Chondrocyte (in vitro differentiated cells): ENCODE data around the gene MCHR2. TPM values are rescaled to one million over a fixed set of nuclear protein-coding genes. Genes with fewer than 3 reads are reported as not detected.
A peak's percentile ranks its signal among the peaks of the same experiment; 100 is the strongest.
"Not testable (repeated sequence)": the region's sequence is repeated elsewhere in the genome, so short reads cannot be mapped to it uniquely, and the experiment has no call there.

Experiments used
- DNase-seq: peaks from one replicate; pipeline ENCODE4 v3.0.0; 2021; ENCODE audit warnings: mixed read lengths, low spot score
- H3K27ac Mint-ChIP-seq: one replicate; pipeline ENCODE4 v1.8.0; 2021; ENCODE audit warnings: mild to moderate bottlenecking, moderate library complexity, mixed read lengths; ENCODE audit not compliant: unreplicated experiment
- H3K27me3 Mint-ChIP-seq: 2 replicates; pipeline ENCODE4 v1.8.0; 2021; ENCODE audit warnings: low read depth, mixed read lengths
- H3K36me3 Mint-ChIP-seq: 2 replicates; pipeline ENCODE4 v1.8.0; 2021; ENCODE audit warnings: low read depth, mixed read lengths
- H3K4me1 Mint-ChIP-seq: 2 replicates; pipeline ENCODE4 v1.8.0; 2021; ENCODE audit warnings: low read depth, mild to moderate bottlenecking, mixed read lengths
- H3K4me3 Mint-ChIP-seq: one replicate; pipeline ENCODE4 v1.8.0; 2021; ENCODE audit warnings: mild to moderate bottlenecking, moderate library complexity, mixed read lengths; ENCODE audit not compliant: unreplicated experiment
- H3K9me3 Mint-ChIP-seq: 2 replicates; pipeline ENCODE4 v1.8.0; 2021; ENCODE audit warnings: low read depth, mixed read lengths
- long read RNA-seq: library from polyadenylated mRNA; stranded (forward); transcript quantifications from one replicate; pipeline ENCODE4 v2.0.0, GENCODE V29; 2021
- total RNA-seq: library from RNA; stranded (reverse); gene quantifications from 3 replicates; pipeline ENCODE4 v1.2.1, GENCODE V29; 2021
- TF ChIP-seq, protein P1 (sequence below): fragments of 200-600 bp; sonication (generic); IDR thresholded peaks from 2 replicates; pipeline ENCODE4 v1.5.0; 2021; ENCODE audit warnings: antibody characterized with exemption, mild to moderate bottlenecking, moderate library complexity

The MCHR2 gene
- not detected in 3 replicates for total RNA-seq
- long read RNA-seq: 0 reads

GRCh38 chr6:99993533-99994251 lies at the start of gene MCHR2:
Gene MCHR2, minus strand, starts transcription at chr6:99994223. Its CDS starts 38,076 bp downstream, at chr6:99956147.
- Mint-ChIP-seq H3K36me3 (no peaks in the 10 kb centered on the region), H3K27me3 (peaks cover 54% of the 10 kb centered on the region), H3K4me3 (peak within 1 kb of the TSS; percentile 79), H3K9me3 (no peaks in the 10 kb centered on the region), H3K4me1 (peaks cover 11% of the 10 kb centered on the region), H3K27ac (no peak within 1 kb of the TSS)
- TF ChIP-seq, protein P1, sequence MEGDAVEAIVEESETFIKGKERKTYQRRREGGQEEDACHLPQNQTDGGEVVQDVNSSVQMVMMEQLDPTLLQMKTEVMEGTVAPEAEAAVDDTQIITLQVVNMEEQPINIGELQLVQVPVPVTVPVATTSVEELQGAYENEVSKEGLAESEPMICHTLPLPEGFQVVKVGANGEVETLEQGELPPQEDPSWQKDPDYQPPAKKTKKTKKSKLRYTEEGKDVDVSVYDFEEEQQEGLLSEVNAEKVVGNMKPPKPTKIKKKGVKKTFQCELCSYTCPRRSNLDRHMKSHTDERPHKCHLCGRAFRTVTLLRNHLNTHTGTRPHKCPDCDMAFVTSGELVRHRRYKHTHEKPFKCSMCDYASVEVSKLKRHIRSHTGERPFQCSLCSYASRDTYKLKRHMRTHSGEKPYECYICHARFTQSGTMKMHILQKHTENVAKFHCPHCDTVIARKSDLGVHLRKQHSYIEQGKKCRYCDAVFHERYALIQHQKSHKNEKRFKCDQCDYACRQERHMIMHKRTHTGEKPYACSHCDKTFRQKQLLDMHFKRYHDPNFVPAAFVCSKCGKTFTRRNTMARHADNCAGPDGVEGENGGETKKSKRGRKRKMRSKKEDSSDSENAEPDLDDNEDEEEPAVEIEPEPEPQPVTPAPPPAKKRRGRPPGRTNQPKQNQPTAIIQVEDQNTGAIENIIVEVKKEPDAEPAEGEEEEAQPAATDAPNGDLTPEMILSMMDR: no peak
- DNase-seq: no peak

DNA sequence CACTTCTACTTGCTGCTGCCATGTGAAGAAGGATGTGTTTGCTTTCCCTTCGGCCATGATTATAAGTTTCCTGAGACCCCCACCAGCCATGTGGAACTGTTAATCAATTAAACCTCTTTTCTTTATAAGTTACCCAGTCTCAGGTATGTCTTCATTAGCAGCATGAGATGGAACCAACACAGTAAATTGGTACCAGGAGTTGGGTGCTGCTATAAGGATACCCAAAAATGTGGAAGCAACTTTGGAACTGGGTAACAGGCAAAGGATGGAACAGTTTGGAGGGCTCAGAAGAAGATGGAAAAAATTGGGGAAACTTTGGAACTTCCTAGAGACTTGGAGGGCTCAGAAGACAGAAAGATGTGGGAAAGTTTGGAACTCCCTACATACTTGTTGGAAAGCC lies 44.5 kb upstream of the MCHR2 start:
- peaks cover 21% of the 10 kb centered on the region for H3K9me3 Mint-ChIP-seq
- H3K27ac Mint-ChIP-seq, H3K36me3 Mint-ChIP-seq, H3K4me1 Mint-ChIP-seq, DNase-seq, H3K4me3 Mint-ChIP-seq: not testable (repeated sequence)
- peaks cover 19% of the 10 kb centered on the region for H3K27me3 Mint-ChIP-seq

DNA sequence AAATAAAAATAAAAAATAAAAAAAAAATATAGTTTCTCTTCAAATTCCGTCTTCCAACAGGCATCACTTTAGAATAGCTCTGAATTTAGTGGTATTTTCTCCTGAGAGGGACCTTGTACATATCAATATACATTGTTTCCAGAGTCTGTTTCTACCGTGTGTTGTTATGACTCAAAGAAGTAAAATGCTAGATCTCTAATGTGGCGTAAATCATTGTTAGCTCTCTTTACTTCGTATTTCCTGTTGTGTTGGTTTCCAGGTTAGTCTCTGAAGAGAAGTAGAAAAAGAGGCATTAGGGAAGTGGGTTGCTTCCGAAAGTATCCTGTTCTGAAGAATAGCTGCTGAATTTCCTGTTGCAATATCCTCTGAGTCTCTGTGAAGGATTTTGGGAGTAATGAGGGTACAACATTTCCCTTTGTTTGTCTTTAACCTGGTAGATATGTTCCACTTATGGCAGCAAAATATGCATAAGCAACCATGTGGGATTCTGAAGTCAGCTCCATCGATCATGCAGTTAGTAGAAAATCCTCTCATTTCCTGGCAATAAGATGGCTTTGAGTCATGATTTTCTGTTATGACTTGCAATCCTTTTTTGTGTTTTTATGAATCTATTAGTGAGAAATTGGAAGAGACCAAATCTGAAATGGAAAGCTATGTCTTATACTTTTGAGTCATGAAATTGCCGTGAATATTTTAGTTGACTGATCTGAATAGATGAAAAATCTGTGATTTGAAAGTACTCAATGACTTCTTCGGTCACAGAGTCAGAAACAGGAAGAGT lies 42.0 kb upstream of the MCHR2 start:
- peaks cover 18% of the 10 kb centered on the region for H3K27me3 Mint-ChIP-seq
- TF ChIP-seq, protein P1: no peak
- no peak overlapping the region for H3K27ac Mint-ChIP-seq
- no peak overlapping the region for H3K4me3 Mint-ChIP-seq
- peaks cover 15% of the 10 kb centered on the region for H3K9me3 Mint-ChIP-seq
- no peaks in the 10 kb centered on the region for H3K4me1 Mint-ChIP-seq
- no peak for DNase-seq
- peaks cover 2% of the 10 kb centered on the region for H3K36me3 Mint-ChIP-seq

DNA sequence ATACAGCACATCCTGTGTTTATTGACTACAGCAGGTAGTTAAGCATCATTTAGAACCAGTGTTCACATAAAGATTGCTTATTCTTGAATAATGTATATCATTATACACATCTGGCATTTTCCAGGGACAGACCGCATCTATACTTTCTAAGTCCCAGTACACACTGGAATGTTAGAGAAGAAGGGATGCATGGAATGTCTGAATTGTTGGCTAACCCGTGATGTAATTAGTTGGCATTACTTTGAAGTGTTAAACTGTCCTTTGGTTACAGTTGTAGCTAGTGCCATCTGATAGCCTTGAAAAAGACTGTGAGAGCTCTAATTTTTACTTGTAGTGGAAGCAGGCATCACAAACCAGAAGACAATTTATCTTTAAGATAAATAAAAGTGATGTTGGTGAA lies 29.8 kb upstream of the MCHR2 start:
- H3K4me3 Mint-ChIP-seq: no peak overlapping the region
- peaks cover 12% of the 10 kb centered on the region for H3K9me3 Mint-ChIP-seq
- TF ChIP-seq, protein P1: no peak

DNA sequence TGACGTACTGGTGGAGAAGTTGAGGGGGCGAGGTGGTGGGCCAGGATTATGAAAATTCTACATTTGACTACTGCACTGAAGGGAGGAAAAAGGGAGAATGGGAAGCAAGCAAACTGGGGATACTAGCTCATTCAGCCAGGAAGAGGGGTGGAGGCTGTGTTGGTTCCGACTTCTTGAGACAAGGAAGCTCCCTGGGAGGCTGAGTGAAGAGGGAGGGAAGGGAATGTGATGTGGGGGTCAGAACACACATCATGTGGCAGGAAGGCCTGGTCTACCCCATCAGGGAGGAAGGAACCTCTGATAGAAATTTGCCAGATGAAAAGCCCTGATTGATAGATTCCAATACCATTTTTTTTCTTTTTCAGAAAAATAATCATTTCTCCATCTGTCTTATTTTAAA lies 28.8 kb upstream of the MCHR2 start:
- Mint-ChIP-seq H3K36me3 (peaks cover 5% of the 10 kb centered on the region), H3K4me1 (no peaks in the 10 kb centered on the region), H3K9me3 (peaks cover 18% of the 10 kb centered on the region), H3K27me3 (peaks cover 29% of the 10 kb centered on the region), H3K4me3 (no peak overlapping the region), H3K27ac (no peak overlapping the region)
- TF ChIP-seq, protein P1: no peak
- no peak for DNase-seq

More for the DNA sequence above, 29.8 kb upstream of the MCHR2 start:
- no peaks in the 10 kb centered on the region for H3K4me1 Mint-ChIP-seq
- DNase-seq: no peak
- peaks cover 26% of the 10 kb centered on the region for H3K27me3 Mint-ChIP-seq
- peaks cover 2% of the 10 kb centered on the region for H3K36me3 Mint-ChIP-seq
- H3K27ac Mint-ChIP-seq: no peak overlapping the region
